Measurements from ENCODE around the gene AP5B1. TPM values are rescaled to one million over a fixed set of nuclear protein-coding genes. Genes with fewer than 3 reads are reported as not detected.

Gene AP5B1
- total RNA-seq, 3 donors from 2014 or later (not counting 1 experiment from before 2014, with no cell fraction given), result 13.9 to 22.5 (median 21.3) TPM

GRCh38 chr11:65794570-65795510, 14.1 kb upstream of the AP5B1 start:
- peaks cover 5% of the 10 kb centered on the region for H3K27me3 ChIP-seq (ENCODE audit: control insufficient read depth, insufficient read depth, low read length)
- no peaks in the 10 kb centered on the region for H3K36me3 Mint-ChIP-seq
- no peak overlapping the region for H3K27ac Mint-ChIP-seq
- intact Hi-C loops (cut with micrococcal nuclease), result no loop called here
- no peak overlapping the region for H3K4me3 Mint-ChIP-seq
- no peak for ATAC-seq
- no peak for DNase-seq
- no peaks in the 10 kb centered on the region for H3K9me3 ChIP-seq (ENCODE audit: control insufficient read depth, insufficient read depth, low read length)
- no peak overlapping the region for H3K27ac ChIP-seq (ENCODE audit: low read length)
- no peak for TF ChIP-seq CTCF (IDR thresholded peaks at IDR 0.05)
- WGBS (ENCODE audit: insufficient coverage), result 92% methylated on average over 42 of the region's 42 CpGs
- no peak overlapping the region for H3K4me3 ChIP-seq (ENCODE audit: low read length)
- peaks cover 10% of the 10 kb centered on the region for H3K4me1 ChIP-seq (ENCODE audit: control insufficient read depth, insufficient read depth, low read length)
- H3K4me1 Mint-ChIP-seq, result peaks cover 0 to 11% of the 10 kb centered on the region in 2 donors
- no peaks in the 10 kb centered on the region for H3K36me3 ChIP-seq (ENCODE audit: control insufficient read depth, insufficient read depth, low read length)
- H3K9me3 Mint-ChIP-seq, result no peaks in the 10 kb centered on the region
- peaks cover 7 to 9% of the 10 kb centered on the region in 2 donors for H3K27me3 Mint-ChIP-seq (ENCODE audit: low read depth in 2 of 2)

- H3K4me1 Mint-ChIP-seq, result peaks cover 0 to 11% of the 10 kb centered on the region in 2 donors
- H3K27ac Mint-ChIP-seq, result no peak overlapping the region
- WGBS (ENCODE audit: insufficient coverage), result 94% methylated on average over 29 of the region's 29 CpGs
Observed at GRCh38 chr11:65793625-65794400, 13.0 kb upstream of the AP5B1 start.

GRCh38 chr11:65793144-65793581, 12.4 kb upstream of the AP5B1 start:
- peaks cover 15% of the 10 kb centered on the region for H3K27me3 ChIP-seq (ENCODE audit: control insufficient read depth, insufficient read depth, low read length)
- Mint-ChIP-seq H3K27me3 (ENCODE audit: low read depth in 2 of 2) (peaks cover 7 to 13% of the 10 kb centered on the region in 2 donors), H3K9me3 (no peaks in the 10 kb centered on the region)

More at GRCh38 chr11:65793625-65794400, 13.0 kb upstream of the AP5B1 start:
- H3K27me3 Mint-ChIP-seq (ENCODE audit: low read depth in 2 of 2), result peaks cover 7 to 9% of the 10 kb centered on the region in 2 donors
- H3K36me3 Mint-ChIP-seq, result no peaks in the 10 kb centered on the region
- ATAC-seq, result no peak
- Histone ChIP-seq H3K27me3 (ENCODE audit: control insufficient read depth, insufficient read depth, low read length) (peaks cover 8% of the 10 kb centered on the region), H3K27ac (ENCODE audit: low read length) (no peak overlapping the region), H3K36me3 (ENCODE audit: control insufficient read depth, insufficient read depth, low read length) (no peaks in the 10 kb centered on the region), H3K4me1 (ENCODE audit: control insufficient read depth, insufficient read depth, low read length) (peaks cover 10% of the 10 kb centered on the region), H3K4me3 (ENCODE audit: low read length) (no peak overlapping the region), H3K9me3 (ENCODE audit: control insufficient read depth, insufficient read depth, low read length) (no peaks in the 10 kb centered on the region)
- DNase-seq, result no peak
- H3K9me3 Mint-ChIP-seq, result no peaks in the 10 kb centered on the region
- no peak for TF ChIP-seq CTCF (IDR thresholded peaks at IDR 0.05)
- H3K4me3 Mint-ChIP-seq, result no peak overlapping the region
- intact Hi-C loops (cut with micrococcal nuclease), result no loop called here

More at GRCh38 chr11:65793144-65793581, 12.4 kb upstream of the AP5B1 start:
- no peaks in the 10 kb centered on the region for H3K9me3 ChIP-seq (ENCODE audit: control insufficient read depth, insufficient read depth, low read length)
- Mint-ChIP-seq H3K4me3 (no peak overlapping the region), H3K36me3 (no peaks in the 10 kb centered on the region), H3K4me1 (peaks cover 1 to 14% of the 10 kb centered on the region in 2 donors), H3K27ac (peak overlapping the region; percentile 50 to 69)
- intact Hi-C loops (cut with micrococcal nuclease), result no loop called here
- DNase-seq (no peak), ATAC-seq (no peak)
- H3K4me1 ChIP-seq (ENCODE audit: control insufficient read depth, insufficient read depth, low read length), result peaks cover 15% of the 10 kb centered on the region
- H3K27ac ChIP-seq (ENCODE audit: low read length), result no peak overlapping the region
- H3K4me3 ChIP-seq (ENCODE audit: low read length), result no peak overlapping the region
- WGBS (ENCODE audit: insufficient coverage), result 93% methylated on average over 16 of the region's 16 CpGs
- H3K36me3 ChIP-seq (ENCODE audit: control insufficient read depth, insufficient read depth, low read length), result no peaks in the 10 kb centered on the region
- no peak for TF ChIP-seq CTCF (IDR thresholded peaks at IDR 0.05)

Data from natural killer cell (primary cell).